HG03066 (cell line): ENCODE measurements around the gene TEX22.

Experiments
- ATAC-seq: cut with Tn5 transposase; IDR thresholded peaks from one replicate; pipeline ENCODE4 v1.9.1; 2021; ENCODE audit warnings: low read depth; ENCODE audit not compliant: unreplicated experiment

Gene TEX22

DNA sequence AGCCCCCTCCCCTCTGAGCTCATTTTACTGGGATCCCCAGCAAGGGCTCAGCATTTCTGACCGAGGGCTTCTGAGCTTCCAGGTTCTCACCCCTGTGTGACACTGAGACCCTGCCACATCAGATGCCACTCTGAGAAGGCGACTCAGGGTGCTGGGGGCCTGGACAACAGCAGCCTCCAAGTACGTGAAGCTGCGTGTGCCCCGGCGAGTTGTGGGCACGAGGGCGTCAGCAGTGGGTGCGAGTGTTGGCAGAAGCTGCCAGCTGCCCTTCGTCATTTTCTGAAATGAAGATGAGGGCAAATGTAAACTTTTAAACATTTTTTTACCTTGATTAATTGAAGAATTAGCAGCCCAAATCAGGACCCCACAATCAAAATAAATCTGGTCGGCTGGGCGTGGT lies 32.7 kb upstream of the TEX22 start:
- no peak for ATAC-seq

DNA sequence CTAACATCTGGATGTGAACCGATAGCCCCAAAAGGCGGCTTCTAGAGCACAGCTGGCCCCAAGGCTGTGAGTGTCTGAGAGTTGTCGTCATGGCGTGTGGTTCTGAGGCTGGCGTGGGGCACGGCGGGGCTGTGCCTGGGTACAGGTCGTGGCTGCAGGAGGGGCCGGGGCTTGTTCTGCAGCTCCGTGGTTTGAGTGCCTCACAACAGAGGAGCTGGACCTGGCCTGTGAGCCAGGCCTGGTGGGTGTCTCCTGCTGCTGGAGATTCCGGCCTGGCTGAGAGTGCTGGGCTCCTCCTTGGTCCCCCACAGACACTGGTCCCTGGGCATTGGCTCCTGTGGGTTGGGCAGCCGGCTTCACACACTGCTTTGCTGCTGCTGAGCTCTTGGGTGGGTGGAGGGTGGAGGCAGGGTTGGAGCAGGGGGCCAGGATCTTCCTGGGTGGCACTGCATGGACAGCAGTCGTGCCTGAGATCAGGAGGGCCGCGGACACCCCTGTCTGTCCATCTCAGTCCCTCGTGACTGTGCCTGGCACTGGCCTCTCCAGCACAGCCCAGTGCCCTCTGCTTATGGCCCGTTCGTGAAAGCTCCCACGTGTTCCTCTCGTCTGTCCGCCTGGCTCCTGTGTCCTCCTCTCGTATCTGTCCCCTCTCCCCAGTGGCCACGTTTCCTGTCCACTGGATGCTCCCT lies 31.8 kb upstream of the TEX22 start:
- ATAC-seq: no peak

GRCh38 chr14:105367116-105368031 lies 31.0 kb upstream of the TEX22 start:
- no peak for ATAC-seq

DNA sequence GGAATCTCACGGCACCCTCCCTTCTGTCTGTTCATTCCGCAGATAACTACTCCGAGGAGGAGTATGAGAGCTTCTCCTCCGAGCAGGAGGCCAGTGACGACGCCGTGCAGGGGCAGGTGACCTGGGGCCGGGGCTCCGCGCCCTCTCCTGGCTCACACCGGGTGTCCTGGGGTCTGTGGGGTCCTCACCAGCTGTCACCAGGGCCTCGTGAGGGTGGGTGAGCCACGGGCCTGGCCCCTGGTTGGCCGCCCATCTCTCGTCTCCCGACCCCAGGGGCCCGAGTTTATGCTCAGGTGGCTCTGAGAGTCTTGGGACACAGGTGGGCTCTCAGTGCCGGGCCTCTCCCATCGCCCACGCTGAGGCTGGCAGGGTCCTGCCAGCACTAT lies 30.3 kb upstream of the TEX22 start:
- no peak for ATAC-seq

GRCh38 chr14:105368426-105368825 lies 29.9 kb upstream of the TEX22 start:
- no peak for ATAC-seq

GRCh38 chr14:105368910-105369652 lies 29.3 kb upstream of the TEX22 start:
- ATAC-seq: no peak

- no peak for ATAC-seq
These were observed 28.7 kb upstream of the TEX22 start for GRCh38 chr14:105369653-105370040.

- ATAC-seq: no peak
These were observed 23.9 kb upstream of the TEX22 start for GRCh38 chr14:105374389-105374788.

- no peak for ATAC-seq
These were observed 22.7 kb upstream of the TEX22 start for GRCh38 chr14:105375635-105376057.

- no peak for ATAC-seq
These were observed 21.6 kb upstream of the TEX22 start for GRCh38 chr14:105376521-105377440.

DNA sequence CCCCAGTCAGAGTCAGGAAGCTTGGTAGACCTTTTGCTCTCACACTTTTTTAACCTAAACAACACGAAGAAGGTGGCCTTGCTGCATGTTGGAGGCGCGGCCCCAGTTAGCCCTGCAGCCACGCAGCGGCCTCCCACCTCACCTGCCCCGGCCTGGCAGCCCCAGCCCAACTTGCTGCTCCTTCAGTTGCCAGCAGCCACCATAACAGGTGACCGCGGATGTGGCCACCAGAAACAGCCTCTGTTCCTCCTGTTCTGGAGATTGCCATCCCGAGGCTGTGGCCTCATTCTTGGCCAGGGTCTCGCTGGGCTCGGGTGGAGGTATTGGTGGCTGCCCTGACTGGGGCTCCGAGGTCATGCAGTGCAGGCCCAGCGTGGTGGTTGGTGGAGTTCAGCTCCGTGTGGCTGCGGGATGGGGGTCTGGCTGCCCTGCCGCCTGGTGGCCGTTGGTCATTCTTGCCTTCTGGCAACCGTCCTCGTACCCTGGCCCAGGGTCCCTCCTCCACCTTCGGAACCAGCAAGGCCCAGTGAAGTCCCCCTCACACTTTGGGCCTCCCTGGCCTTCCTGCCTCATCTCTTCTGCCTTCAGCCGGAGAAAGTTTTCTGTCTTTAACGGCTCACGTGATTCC lies 20.7 kb upstream of the TEX22 start:
- no peak for ATAC-seq

GRCh38 chr14:105378199-105378598 lies 20.1 kb upstream of the TEX22 start:
- ATAC-seq: no peak

GRCh38 chr14:105378873-105379685 lies 19.3 kb upstream of the TEX22 start:
- no peak for ATAC-seq

DNA sequence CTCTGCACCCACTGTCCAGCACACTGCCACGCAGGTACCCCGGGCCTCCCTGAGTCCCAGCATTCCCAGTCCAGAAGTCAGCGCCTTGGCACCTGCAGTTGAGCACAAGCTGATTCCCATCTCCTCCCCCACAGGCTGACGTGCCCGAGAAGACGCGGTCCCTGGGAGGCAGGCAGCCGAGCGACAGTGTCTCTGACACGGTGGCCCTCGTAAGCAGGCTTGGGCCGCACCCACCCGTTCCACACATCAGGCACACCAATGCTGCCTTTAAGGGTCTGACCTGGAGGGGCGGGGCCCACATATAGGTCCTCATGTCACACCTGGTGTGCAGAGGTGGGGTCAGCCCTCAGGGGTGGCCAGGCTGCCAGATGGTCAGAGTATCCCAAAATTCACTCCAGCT lies 18.4 kb upstream of the TEX22 start:
- ATAC-seq: no peak

- ATAC-seq: no peak
These were observed 17.6 kb upstream of the TEX22 start for GRCh38 chr14:105380756-105381155.

GRCh38 chr14:105381446-105382342 lies 16.6 kb upstream of the TEX22 start:
- ATAC-seq: no peak

DNA sequence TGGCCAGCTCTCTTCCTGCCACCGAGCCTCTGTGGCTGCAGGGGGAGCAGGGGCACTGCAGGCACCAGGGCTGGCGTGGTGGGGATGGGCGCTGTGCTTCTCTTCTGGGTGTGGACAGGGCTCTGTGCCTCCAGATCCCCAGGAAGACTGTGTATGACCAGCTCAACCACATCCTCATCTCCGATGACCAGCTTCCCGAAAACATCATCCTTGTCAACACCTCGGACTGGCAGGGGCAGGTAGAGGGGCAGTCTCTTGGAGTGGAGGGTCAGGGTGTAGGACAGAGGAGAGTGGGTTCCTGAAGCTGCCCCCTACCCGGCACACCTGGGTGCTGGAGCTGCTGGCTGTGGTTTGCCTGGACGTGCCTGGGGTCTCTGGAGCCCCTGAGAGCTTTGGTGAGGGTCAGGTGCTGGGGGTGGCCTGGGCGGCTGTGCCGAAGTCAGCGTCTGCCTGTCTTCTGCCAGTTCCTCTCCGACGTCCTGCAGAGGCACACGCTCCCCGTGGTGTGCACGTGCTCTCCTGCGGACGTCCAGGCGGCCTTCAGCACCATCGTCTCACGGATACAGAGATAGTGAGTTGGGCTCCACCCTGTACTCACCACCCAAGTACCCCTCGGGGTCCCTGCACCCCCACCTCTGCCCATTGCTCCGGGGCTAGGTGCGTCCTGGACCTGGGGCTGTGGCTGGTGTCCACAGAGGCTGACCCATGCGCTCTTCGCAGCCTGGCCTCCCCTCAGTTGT lies 15.8 kb upstream of the TEX22 start:
- no peak for ATAC-seq
